ENCODE measurements around the gene ASIC4. TPM values are rescaled to one million over a fixed set of nuclear protein-coding genes. Genes with fewer than 3 reads are reported as not detected.

ASIC4 gene
- total and polyA plus RNA-seq, 9 of the 15 experiments (the other 6 are each of a cell fraction or from before 2014, with no cell fraction given), result 0.07 to 19.2 (median 4.8) TPM

DNA sequence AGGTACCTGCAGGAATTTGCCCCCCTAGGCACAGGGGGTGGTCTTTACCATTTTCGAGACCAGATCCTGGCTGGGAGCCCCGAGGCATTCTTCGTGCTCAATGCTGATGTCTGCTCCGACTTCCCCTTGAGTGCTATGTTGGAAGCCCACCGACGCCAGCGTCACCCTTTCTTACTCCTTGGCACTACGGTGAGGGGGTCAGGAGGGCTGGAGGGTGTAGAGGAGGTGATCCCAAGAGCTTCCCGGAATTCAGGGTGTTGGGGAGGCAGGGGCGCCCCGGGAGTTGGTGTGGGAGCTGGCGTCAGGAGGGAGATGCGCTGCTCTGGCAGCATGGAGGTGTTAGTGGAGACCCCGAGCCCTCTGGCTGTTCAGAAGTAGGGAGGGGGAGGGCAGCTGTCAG lies 12.4 kb upstream of the ASIC4 start:
- in situ Hi-C loops (cut with MboI) (no loop called here), intact Hi-C loops (cut with micrococcal nuclease) (no loop called here)
- Histone ChIP-seq H3K9me1 (ENCODE audit: control insufficient read depth, insufficient read depth, low read length) (no peaks in the 10 kb centered on the region), H3K4me1 (replicated peaks in 1 of 2; ENCODE audit: control insufficient read depth in 2 of 2, insufficient read depth in 2 of 2, low read length in 2 of 2) (peaks cover 37 to 63% of the 10 kb centered on the region in 2 experiments), H3K9ac (ENCODE audit: insufficient read depth in 1 of 2, low read depth in 2 of 2, low read length in 2 of 2) (peak overlapping the region; percentile 52 to 92), H3K36me3 (ENCODE audit: control insufficient read depth, insufficient read depth, low read length) (peaks cover 42% of the 10 kb centered on the region; the same call in 2 of the 3 replicates), H3K79me2 (ENCODE audit: control insufficient read depth, insufficient read depth, low read length) (peaks cover 50% of the 10 kb centered on the region), H2AFZ (ENCODE audit: low read depth, low read length) (no peak overlapping the region), H3K9me3 (replicated peaks; ENCODE audit: control insufficient read depth, insufficient read depth, low read depth, low read length) (no peaks in the 10 kb centered on the region), H3K4me2 (ENCODE audit: insufficient read depth, low read length) (peak overlapping the region; percentile 77), H3K27me3 (ENCODE audit: control insufficient read depth in 2 of 2, insufficient read depth in 2 of 2, low read length in 2 of 2) (no peaks in the 10 kb centered on the region), H3K4me3 (peak overlapping the region; percentile 30), H4K20me1 (replicated peaks; ENCODE audit: control insufficient read depth, insufficient read depth, low read length) (no peaks in the 10 kb centered on the region), H3K27ac (ENCODE audit: extremely low read depth, low read depth, low read length) (peak overlapping the region; percentile 53; the same call in 2 of the 3 replicates)
- ATAC-seq (no peak), DNase-seq (ENCODE audit: extremely low read depth in 1 of 4, low spot score in 3 of 4) (no peak), FAIRE-seq (no peak)
- ChIA-PET CTCF (ENCODE audit: low intra/inter-chr PET ratio) (no interaction called here), POLR2A (interaction anchor here (1.6 to 4.9 kb wide), 2 partner anchors 7 to 10 kb away, joined by 5 to 37 read pairs; no protein-coding TSS in a partner anchor)
- 25% methylated on average over 6 of the region's 14 CpGs for WGBS (ENCODE audit: insufficient coverage, low coverage, missing lambda C conversion rate)
- 0 out of 4 replicates have a peak, but pooled peaks of 1 of the 2 experiments have one; percentile 3 for TF ChIP-seq MAZ (CRISPR knock-in tag; conservative IDR thresholded peaks at IDR 0.05 in 1 of 2, IDR thresholded peaks at IDR 0.05 in 1 of 2)
- peak; percentile 15; the same call in 1 of the 2 replicates for TF ChIP-seq RBFOX2 (IDR thresholded peaks at IDR 0.05; ENCODE audit: low read depth, low read length)
- TF ChIP-seq RBM22 (IDR thresholded peaks at IDR 0.05; ENCODE audit: low read depth, low read length, poor library complexity, severe bottlenecking), result no peak
- BruUV-seq (replicated peaks), result no TSS peak

DNA sequence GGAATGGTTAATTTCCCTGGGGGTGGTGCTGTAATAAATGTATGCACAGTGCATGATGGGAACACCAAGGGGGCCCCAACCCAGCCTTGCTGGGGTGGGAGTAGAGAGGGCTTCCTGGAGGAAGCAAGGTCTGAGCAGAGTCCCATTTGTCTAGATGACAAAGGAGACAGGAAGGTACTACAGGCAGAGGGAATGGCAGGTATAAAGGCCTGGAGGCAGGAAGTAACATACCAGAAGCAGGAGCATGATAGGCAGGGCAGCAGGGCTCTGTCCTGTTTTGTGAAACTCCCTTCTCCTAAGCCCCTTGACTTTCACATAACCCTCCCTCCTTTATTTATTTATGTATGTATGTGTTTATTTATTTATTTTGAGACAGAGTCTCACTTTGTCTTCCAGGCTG lies 11.7 kb upstream of the ASIC4 start:
- peak overlapping the region; percentile 11 to 52; a peak in 2 of 4 replicates for H3K9ac ChIP-seq (ENCODE audit: insufficient read depth in 1 of 2, low read depth in 2 of 2, low read length in 2 of 2)
- H3K4me3 ChIP-seq, result no peak overlapping the region
- no peak overlapping the region for H2AFZ ChIP-seq (ENCODE audit: low read depth, low read length)
- in situ Hi-C loops (cut with MboI) (no loop called here), intact Hi-C loops (cut with micrococcal nuclease) (no loop called here)
- H3K27ac ChIP-seq (ENCODE audit: extremely low read depth, low read depth, low read length), result peak overlapping the region; percentile 53; the same call in 2 of the 3 replicates
- ChIA-PET POLR2A (no interaction called here), CTCF (ENCODE audit: low intra/inter-chr PET ratio) (no interaction called here)
- peaks cover 49% of the 10 kb centered on the region; the same call in 2 of the 3 replicates for H3K36me3 ChIP-seq (ENCODE audit: control insufficient read depth, insufficient read depth, low read length)
- DNase-seq (ENCODE audit: extremely low read depth in 1 of 4, low spot score in 3 of 4) (no peak), ATAC-seq (no peak), FAIRE-seq (peak; percentile 23)
- H3K4me1 ChIP-seq (replicated peaks in 1 of 2; ENCODE audit: control insufficient read depth in 2 of 2, insufficient read depth in 2 of 2, low read length in 2 of 2), result peaks cover 36 to 63% of the 10 kb centered on the region in 2 experiments
- no peak for TF ChIP-seq NCOA6 (IDR thresholded peaks at IDR 0.05)
- no peak for TF ChIP-seq FOSL1 (tag; conservative IDR thresholded peaks at IDR 0.05)
- no peak for TF ChIP-seq IRF2 (CRISPR knock-in tag; IDR thresholded peaks at IDR 0.05)
- peak; percentile 67 for TF ChIP-seq ZFP36 (IDR thresholded peaks at IDR 0.05; ENCODE audit: low read depth, low read length, partially characterized antibody)
- no peaks in the 10 kb centered on the region for H4K20me1 ChIP-seq (replicated peaks; ENCODE audit: control insufficient read depth, insufficient read depth, low read length)
- peaks cover 45% of the 10 kb centered on the region for H3K79me2 ChIP-seq (ENCODE audit: control insufficient read depth, insufficient read depth, low read length)
- H3K9me3 ChIP-seq (replicated peaks; ENCODE audit: control insufficient read depth, insufficient read depth, low read depth, low read length), result no peaks in the 10 kb centered on the region
- peak overlapping the region; percentile 77; the same call in 1 of the 2 replicates for H3K4me2 ChIP-seq (ENCODE audit: insufficient read depth, low read length)
- no peaks in the 10 kb centered on the region for H3K27me3 ChIP-seq (ENCODE audit: control insufficient read depth in 2 of 2, insufficient read depth in 2 of 2, low read length in 2 of 2)
- no TSS peak for BruUV-seq (replicated peaks)
- no peaks in the 10 kb centered on the region for H3K9me1 ChIP-seq (ENCODE audit: control insufficient read depth, insufficient read depth, low read length)

Data from K562 (cell line).